Cerebellar nuclear complex (tissue), 1 donor: ENCODE results near the gene CES5A.
"Not testable (repeated sequence)": the region's sequence is repeated elsewhere in the genome, so short reads cannot be mapped to it uniquely, and the experiment has no call there.

Experiments
- DNase-seq, 2 experiments: peaks; one replicate each; lab custom pipeline; 2025; lab: John Stamatoyannopoulos, UW

CES5A gene

DNA sequence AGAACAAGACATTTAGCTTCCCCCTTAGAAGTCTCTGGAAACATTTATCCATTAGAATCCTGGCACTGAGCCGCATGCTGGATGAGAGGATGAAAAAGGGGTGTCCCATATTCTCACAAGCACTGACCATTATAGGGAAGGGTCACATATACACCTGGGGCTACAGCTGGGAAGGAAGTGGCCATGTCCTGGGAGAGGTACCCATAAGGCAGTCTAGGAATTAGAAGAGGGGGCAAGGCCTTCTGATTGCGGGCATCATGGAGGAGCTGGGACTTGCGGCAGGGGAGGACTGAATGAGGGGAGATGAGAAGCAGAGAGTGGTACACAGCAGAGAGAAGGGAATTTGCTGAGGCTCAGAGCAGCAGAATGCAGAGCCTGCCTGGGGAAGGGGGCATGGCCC lies 45.9 kb downstream of the CES5A start:
- not testable (repeated sequence) for DNase-seq

DNA sequence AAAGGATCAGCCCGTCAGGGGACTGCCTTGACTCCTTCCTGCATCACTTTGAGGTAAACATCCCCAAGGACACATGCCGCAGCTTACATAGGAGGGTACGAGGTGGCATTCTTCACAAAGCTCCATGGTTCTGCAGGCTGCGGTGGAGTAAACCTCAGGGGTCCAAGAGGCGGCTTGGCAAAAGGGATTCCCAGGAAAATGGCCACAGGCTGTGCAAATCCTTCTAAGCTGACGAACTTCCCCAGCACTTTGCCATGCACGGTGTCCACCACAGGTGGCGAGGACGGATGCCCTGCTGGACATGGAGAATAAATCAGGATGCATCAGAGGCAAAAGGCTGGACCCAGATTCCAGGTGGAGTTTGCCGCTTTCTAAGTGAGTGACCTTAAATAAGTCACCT lies 46.5 kb downstream of the CES5A start:
- no peak for DNase-seq

DNA sequence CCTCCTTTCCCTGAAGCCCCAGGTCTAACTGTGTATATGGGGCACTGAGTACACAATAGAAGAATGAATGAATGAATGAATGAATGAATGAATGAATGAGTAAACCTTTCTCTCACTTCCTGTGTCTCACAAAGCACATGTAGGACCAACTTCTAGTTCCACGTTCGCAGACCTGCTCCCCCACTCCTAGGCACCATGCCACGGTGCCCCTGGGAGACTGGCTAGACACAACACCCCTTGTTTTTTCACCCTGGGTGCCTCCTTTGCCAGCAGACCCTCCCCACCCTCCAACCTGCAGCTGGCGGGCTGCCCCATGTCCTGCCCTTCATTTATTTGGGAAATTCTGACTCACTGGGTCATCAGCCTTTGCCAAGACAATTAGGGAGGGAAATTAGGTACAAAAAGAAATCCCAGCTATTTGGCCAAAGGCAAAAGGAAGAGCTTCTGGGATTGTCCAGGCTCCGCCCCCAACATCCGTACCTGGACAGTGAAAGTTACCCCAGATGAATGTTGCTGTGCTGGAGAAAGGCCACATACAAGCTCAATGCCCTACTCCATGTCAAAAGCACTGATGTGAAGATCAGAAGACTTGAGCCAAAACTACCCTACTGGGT lies 50.0 kb downstream of the CES5A start:
- DNase-seq, result no peak

DNA sequence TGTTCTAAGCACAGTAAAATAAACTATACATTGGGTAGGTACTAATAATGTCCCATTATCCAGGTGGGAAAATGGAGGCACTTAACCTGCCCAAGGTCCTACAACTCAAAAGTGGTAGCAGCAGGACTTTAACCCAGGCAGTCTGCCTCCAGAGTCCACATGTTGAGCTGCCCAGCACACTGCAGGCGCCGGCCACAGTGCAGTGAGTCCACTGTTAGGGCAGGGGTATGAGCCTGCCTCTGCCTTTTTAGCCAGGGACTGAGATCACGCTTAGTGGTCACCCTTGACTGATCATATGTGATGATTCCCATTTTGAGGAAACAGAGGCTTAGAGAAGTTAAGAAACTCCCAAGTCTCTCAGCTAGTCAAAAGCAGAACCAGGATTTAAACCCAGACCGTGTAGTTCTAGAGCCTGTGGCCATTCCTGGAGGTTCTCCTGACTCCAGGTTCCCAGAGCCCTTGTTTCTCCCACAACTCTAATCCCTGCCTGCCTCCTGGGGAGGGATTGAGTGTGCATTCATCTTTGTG lies 50.6 kb downstream of the CES5A start:
- no peak for DNase-seq

DNA sequence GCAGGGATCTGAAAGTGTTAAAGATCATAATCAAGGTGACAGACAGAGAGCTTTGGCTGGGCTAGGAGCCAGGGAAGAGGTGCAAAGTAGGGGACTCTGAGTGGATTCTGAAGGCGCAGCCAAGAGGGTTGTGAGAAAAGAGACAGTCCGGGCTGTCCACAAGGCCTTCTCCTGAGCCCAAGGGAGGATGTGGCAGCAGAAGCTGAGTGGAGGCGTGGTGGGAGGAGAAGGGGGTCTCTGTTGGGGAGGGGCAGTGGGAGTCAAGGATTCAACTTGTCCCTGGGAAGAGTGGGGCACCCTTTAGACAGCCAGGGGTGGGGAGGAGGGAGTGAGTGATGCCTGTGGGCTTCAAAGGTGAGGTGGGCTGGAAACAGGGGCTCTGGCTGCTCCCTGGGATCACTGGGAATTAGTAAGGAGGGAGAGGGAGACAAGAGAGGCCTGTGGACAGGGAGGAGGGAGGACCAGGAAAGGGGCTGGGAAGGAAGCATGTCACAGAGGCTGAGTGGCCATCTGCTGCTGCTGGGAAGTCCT lies 52.8 kb downstream of the CES5A start:
- DNase-seq, result no peak

DNA sequence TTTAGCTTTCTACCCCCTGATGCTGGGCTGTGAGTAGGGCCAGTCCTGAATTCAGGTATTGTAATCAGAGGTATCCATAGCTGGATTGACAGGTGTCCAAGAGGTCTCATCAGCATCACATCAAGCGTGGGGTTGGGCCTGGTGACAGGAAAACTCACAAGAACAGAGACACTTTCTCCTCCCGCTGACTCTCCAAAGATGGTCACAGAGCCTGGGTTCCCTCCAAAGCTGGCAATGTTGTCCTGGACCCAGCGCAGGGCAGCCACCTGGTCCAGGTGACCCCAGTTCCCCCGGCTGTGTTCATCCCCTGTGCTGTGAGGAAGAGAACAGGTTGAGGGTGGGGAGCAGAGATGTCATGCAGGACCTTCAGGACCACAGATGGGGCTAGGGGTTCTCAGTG lies 54.0 kb downstream of the CES5A start:
- DNase-seq, result no peak

DNA sequence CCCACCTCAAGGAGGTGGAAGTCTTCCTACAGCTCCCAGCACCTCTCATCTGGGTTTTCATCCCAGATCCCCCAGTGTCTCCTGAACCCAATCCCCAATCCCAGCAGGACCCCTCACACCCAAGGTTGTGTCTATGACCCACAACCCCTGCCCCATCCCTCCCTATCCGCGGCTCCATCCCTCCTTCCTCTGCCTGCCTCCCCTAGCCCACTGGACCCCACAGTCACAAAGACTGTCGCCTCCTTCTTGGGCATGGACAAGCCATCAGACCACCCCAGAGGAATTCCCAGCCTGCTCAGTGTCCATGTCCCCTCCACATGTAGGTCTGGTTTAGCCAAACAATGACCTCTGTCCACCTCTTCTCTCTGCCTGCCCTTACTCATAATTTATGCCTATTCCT lies 54.6 kb downstream of the CES5A start:
- no peak for DNase-seq

DNA sequence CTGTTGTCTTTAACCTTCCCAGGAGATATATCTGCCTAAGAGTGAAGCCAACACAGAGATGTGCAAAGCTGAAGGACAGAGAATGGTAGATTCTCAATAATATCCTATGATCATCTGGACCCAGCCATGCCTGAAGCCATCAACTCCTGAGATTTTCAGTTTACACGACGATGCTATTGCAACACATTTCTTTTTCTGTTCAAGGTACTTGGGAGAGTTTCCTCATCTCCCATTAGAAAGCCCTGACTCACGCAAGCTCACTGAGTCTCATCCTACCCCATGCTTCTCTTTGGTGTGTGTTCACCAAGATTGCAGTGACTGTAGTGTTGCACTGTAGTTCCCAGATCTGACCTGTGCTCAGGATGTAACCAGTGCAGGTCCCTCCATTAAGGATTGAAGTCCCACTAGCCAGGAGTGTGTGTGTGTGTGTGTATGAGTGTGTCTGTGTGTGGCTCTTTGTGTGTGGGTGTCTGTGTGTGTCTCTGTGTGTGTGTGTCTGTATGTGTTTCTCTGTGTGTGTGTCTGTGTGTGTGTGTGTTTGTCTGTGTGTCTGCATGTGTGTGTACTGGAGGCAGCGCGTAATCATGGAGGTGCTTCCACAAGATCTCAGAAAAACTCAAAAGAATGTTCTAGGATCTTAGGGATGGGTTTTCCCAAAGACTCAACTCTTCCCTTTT lies 57.8 kb downstream of the CES5A start:
- DNase-seq, result no peak

DNA sequence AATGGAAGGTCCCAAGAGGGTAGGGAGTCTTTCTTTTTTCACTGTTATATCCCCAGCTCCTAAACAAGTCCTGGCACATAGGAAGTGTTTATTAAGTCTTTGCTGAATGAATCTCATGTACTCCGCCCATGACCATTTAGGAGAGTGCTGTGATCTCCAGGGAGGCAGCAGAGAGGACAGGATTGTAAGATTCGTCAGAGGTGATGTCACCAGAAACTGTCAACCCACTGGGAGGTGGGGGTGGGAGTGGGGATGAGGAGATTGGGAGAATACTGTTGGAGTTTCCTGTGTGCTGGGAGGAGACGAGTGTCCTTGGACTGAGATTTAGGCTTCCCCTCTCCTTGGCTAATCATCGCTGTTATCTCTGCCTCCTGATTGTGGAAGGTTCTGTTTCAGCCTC lies 59.0 kb downstream of the CES5A start:
- DNase-seq, result not testable (repeated sequence)

DNA sequence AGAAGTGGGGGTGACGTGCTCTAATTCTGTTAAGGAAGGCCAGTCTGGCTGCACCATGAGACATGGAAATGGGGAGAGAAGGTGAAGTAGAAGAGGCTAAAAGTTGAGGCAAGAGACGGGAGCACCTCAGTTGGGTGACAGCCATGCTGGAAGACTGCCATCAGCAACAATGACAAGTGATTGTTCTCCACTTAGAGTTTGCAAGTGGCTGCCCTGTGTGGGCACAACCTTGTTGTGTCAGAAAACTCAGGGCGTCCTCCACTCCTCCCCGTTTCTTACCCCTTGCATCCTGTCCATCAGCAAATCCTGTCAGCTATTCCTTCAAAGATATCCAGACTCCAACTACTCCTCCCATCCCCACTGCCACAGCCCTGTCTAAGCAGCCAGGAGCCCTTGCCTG lies 59.9 kb downstream of the CES5A start:
- DNase-seq, result no peak

DNA sequence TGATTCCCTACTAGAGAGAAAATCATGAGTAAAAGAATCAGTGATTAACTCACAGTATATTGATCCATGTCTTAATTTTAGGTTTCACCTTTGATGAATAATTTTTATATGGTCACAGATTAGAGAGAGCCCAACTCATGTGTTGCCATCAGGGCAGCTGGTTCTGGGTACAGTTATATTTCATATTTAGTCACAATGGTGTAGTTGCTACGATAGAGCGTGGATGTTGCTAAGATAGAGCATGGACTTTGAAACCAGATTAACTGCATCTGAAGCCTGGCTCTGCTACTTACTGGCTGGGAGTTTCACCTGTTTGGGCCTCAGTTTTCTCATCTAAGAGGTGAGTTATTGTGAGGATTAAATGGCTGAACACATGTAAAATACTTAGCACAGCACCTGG lies 61.0 kb downstream of the CES5A start:
- not testable (repeated sequence) for DNase-seq

DNA sequence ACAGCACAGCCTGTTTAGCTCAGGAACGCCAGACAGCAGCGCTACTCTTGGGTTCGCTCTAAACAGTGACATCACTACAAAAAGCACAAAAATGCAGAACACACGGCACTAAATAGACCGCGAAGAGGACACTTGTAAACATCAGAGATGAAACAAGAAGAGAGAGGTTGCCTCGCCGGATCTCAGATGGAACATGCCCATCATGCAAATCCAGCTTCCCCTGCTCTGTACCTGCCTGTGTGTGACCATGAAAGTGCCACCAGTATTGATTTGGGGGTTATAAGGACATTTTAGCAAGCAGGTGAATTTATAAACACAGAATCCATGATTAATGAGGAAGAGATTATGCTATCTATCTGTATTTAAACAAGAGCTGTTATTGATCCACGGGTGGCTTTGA lies 61.4 kb downstream of the CES5A start:
- not testable (repeated sequence) for DNase-seq

DNA sequence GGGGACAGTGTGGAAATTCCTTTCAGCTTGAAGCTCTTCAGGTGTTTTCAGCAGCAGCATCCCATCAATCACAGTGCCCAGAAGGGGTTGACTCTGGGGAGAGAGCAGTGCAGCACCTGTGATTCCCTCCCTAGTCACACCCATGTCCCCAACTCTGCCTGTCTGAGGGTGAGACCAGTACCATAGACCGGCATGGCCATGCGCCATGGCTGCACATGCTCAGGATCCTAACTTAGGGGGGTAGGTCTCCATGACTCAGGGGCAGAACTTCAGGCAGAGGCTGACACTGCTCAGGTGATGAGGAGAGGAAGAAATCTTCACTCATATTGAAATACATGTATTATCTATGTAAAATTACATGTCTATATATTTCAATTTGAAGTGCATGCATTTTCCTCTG lies 62.2 kb downstream of the CES5A start:
- DNase-seq, result no peak

DNA sequence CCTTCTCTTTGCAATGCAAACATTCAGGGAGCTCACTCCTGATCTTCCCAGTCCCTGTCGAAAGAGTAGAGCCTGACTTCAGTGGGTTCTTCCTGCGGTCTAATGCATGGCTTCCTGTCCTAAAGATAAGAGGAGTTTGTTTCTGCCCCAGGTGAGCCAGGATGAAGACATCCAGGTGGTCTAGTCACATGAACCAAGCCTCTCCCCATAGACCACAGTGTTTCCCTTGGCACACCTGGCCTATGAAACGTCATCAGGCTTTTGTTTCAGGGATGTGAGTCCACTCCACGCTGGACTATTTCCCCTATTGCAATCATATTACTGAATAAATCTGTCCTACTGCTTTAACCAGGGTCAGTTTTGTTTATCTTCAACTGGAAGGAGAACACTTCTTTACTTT lies 63.4 kb downstream of the CES5A start:
- DNase-seq, result no peak

DNA sequence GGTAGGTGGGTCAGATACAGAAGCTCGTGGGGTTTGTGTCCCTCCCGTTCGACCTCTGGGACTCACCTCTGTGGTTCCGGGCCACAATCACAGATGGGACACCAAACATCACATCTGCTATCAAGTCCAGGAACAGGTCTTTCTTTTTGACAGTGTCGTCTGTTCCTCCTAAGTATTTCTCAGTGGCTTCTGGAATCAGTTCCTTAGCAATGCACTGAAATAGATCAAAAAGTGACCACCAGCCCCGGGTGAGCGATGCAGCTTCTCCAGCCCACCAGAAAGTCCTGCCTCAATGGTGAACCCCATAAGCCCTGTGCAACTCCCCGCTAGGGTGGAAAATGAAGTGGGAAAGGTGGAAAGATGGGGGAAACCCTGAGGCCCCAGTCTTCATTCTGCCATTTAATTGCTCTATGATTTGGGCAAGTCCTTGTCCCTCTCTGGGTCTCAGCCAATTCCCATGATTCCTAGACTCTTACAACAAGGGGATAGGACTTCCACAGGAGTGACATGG lies 64.7 kb downstream of the CES5A start:
- no peak for DNase-seq

DNA sequence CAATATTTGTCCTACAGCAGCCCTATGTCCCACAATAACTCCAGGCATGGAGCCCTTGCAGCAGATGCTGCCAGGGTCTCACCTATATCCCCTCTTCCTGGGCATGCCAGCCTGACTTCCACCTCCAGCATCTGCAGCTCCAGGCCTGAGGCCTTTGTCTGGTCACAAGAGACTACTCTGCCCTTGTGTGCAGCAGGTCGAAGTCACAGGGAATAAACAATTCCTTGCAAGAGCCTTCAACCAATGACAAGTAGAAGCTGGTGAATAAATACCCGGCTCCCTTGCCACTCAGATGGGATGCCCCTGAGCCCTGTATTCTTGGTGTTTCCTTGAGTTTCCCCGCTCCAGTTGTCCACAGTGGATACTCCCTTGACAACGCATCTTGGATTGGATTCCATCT lies 65.3 kb downstream of the CES5A start:
- no peak for DNase-seq

DNA sequence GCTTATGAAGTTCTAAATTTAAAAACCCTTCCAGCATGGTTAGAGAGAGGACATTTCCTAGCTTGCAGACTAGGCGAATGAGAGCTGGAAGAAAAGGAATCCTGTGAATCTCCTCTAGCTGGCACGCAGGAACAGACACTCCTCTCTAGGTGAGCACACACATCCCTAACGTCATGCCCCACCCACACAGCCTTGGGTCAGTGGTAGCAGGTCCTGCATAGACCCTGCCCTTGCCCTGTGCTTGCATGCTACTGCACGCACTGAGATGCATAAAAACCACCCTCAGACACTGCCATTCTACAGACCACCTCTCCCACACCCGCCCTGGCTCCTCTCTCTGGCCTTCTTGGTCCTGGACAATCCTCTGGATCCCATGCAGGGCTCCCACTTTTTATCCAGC lies 65.8 kb downstream of the CES5A start:
- no peak for DNase-seq

DNA sequence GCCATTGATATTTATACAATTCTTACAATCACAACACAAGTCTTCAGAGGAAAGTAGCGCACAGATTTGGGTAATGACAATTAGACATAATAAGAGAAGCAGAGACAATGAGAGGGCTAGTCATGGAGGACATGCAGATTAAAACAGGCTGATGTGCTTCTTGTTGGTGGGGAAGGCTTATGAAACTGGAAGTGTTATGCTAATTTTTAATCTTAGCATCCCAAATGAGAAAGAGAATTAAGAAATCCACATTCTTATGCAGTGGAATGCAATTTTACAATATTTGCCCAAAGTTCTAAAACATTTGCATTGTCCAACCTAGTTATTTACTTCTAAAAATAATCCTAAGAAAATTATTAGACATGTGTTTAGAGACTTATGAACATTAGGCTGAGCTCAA lies 66.9 kb downstream of the CES5A start:
- not testable (repeated sequence) for DNase-seq

DNA sequence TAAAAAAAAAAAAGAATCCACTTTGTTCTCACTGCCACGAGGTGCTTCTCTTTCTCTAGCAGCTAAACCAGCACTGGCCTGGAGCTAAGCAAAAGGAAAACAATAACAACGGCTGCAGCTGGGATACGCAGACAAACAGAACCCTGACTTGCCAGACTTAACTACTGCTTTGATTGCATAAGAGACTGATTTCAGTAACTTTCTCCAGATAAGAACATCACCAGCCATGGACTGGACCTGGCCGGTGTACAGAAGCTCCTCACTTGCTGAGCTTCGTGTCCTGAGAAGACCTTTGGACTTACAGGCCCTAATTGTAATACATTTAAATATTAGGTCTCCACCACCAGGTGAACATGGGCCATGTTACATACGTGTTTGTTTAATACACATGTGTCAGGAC lies 70.1 kb downstream of the CES5A start:
- not testable (repeated sequence) for DNase-seq

DNA sequence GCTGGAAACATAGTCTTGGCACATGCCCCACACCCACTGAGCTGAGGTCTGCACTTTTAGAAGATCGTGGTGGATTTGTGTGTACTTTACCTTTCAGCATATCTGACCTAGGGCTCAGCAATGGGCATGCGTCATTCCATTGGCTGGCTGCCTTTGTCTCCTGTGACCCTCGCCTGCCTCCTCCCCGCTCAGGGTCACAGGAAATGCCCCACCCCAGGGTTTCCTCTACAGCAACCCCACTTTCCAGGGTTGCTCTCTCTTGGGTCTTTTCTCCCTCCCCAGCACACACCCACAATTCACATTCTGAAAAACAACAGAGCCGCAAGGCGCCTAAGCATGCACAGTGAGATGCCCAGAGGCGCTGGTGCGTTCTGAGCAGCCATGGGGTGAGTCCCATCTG lies 71.5 kb downstream of the CES5A start:
- DNase-seq, result not testable (repeated sequence)
